DOHH2 (cell line): ENCODE data around the gene SRC.

Source experiments
- CTCF ChIP-seq: fragments of 200-600 bp; sonication (generic); IDR thresholded peaks from one replicate; pipeline ENCODE4 v1.5.1; 2014; ENCODE audit warnings: antibody characterized with exemption, mild to moderate bottlenecking, low read depth, low read length; ENCODE audit not compliant: poor library complexity, severe bottlenecking
- EZH2phosphoT487 ChIP-seq: fragments of 200-600 bp; sonication (generic); IDR thresholded peaks from 2 replicates; pipeline ENCODE4 v1.6.1; 2017; ENCODE audit warnings: borderline replicate concordance, mild to moderate bottlenecking, antibody characterized with exemption, low read length, moderate library complexity, mixed read lengths

DNA sequence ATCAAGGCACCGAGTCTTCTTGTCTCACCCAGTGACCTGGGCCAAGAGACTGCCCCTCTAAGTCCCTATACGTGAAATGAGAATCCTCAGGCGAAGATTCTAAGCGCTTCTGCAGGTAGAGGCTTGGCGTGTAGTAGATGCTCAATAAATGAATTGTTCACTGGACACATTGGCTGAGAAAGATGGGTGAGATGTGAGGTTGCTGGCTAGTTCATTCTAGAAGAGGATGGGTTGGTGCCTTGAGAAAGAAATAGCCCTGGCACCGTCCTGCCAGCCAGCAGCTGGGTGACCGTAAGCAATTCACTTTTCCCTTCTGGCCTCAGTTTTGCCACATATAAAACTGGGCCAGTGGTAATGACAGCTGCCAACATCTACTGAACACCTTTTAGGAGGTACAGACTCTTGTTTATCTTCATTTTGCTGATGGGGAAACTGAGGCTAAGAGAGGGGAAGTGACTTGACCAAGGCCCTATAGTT lies 1.4 kb downstream of the SRC start:
- TF ChIP-seq CTCF, result no peak
- TF ChIP-seq EZH2phosphoT487, result no peak
